Right ventricle myocardium superior (tissue), 1 donor: ENCODE results near the gene CYP26B1. TPM values are rescaled to one million over a fixed set of nuclear protein-coding genes. Genes with fewer than 3 reads are reported as not detected.

Source experiments
- ATAC-seq: fragments of 200-7000 bp; cut with Tn5 transposase; one replicate; pipeline ENCODE4 v1.9.1; 2020; ENCODE audit warnings: mild to moderate bottlenecking; ENCODE audit not compliant: poor library complexity
- DNase-seq: peaks from one replicate; pipeline ENCODE4 v3.0.0-alpha.2; 2020
- intact Hi-C: fragments of 100-400 bp; cut with DNase I; formaldehyde crosslinking; loops from one replicate; pipeline ENCODE4 v1.11.2; 2022
- total RNA-seq: library from RNA; stranded (reverse); fragmentation: NEBNext Ultra II Directional; extraction: Animal tissue kit (Norgen Biotek cat#: 25700); gene quantifications from one replicate; pipeline ENCODE4 v1.2.1, GENCODE V29; 2021
- donor health status: DM: no; HTN: yes; CAD: no; lungs with severe emphysema.

CYP26B1 gene
- total RNA-seq, 1 donor from 2014 or later, result 4.4 TPM

- DNase-seq, result peak; percentile 20
- intact Hi-C loops, result no loop called here
- ATAC-seq, result no peak
Observed at GRCh38 chr2:72134408-72134996, 13.2 kb downstream of the CYP26B1 start.

DNA sequence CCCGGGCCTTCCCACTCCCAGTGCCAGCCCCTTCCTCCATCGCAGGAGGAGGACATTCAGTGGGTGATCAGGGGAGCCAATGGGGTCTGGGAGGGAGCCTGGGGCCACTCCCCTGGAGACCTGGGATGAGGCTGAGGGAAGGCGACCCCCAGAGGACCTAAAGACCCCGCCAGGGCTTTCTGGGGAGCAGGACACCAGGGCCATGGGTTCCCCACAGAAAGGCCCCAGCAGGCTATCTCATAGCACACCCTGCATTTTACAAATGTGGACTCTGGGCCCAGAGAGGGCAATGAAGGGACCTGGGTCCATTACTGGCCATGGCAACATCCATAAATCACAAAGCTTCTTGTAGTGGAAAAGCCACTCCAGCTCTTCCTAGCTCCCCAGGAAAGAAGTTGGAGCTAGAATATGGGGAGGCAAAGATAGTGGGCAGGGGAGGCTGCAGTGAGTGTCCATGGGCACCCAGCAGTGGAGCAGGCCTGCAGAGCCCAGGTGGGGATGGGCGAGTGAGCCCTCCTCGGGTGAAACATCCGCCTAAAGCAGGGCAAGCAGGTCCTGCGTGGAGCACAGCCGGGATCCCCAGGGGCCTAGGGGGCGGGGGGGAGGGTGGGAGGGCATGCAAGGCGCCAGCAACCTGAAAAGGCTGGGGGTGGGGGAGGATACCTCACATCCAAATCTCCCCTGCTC, 13.8 kb downstream of the CYP26B1 start:
- ATAC-seq, result no peak
- intact Hi-C loops, result no loop called here
- no peak for DNase-seq

DNA sequence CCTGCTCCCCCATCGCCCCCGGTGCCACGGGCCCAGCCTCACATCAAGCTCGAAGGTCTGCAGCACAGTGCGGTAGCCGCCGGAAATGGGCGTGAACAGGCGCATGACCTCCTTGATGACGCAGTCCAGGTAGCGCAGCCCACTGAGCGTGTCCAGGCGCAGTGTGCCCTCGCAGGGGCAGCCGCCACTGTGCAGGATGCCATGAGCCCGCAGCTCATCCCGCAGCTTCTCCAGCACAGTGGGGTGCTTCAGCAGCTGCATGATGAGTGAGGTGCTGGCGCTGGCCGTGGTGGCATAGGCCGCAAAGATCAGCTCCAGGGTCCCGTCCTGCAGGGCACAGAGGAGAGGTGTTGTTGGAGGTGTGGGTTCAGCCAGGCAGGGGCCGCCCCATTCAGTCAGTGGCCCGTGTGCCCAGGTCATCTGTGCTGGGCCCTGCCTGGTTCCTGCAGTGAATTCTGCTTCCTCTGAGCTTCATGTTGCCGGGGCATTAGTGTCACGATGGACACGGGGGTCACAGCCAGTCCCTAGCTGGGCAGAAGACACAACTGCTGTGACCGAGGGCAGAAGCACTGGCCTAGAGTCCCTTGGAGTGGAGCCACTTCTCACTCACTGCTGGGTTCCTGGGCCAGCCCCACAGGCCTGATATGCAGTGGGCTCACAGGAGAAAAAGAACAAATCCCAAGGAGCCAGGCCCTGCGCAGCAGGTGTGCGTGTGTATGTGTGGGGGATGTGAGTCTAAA, 14.5 kb downstream of the CYP26B1 start:
- intact Hi-C loops, result no loop called here
- no peak for DNase-seq
- no peak for ATAC-seq

- intact Hi-C loops, result no loop called here
- ATAC-seq (no peak), DNase-seq (no peak)
Observed at GRCh38 chr2:72131916-72132841, 15.5 kb downstream of the CYP26B1 start.

DNA sequence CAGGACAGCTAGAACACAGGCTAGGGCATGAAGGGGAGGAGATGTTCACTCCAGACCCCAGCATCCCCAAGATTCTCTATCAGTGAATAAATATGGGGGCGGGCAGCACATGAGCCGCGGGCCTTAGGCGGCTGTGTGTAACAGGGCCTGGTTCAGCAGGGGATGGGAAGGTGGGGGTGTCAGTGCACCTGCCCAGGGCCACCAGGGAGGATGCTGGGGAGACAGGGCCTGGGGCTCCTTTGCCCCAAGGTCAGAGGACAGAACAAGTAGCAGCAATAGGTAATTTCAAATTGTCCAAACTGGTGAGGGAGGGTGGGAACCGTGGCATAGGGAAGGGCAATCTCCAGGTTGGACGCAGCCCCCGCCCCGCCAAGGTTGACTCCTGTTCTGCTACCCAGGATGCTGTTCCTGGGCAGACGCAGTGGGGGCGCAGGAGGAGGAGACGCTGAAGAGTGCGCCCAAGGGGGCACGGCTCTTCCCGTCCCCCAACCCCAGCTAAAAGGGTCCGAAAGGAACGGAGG, 16.2 kb downstream of the CYP26B1 start:
- DNase-seq (no peak), ATAC-seq (no peak)
- intact Hi-C loops, result no loop called here

DNA sequence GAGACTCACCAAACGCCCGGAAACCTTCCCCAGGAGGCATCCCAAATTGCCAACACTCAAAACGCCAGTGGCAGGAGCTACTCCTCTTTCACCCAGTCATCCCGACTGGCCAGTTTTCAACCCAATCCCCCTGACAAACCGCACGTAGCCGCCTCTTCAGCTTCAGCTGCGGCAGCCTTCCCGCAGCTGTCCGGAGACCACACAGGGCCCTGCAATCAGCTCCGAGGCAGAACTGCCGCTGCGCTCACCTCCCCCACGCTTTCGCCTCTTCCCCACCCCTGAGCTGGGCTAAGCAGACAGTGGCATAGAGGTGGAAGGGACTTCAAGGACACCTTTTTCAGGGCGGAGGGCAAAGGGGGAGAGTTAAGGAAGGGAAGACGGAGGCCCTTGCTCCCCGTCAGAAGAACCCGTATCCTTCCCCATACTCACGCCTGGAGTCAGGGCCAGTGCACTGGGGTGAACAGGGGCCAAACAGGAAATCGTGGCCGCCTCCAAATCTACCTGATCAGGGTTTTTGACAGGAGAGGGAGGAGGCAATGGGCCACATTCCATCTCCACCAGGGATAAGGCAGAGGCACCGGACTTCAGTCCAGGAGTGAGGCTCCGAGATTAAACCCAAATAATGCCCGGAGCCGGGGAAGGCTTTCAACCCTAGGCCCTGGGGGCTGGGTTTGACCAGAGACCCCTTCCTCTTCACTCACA, 16.9 kb downstream of the CYP26B1 start:
- intact Hi-C loops, result no loop called here
- ATAC-seq, result no peak
- DNase-seq, result no peak

GRCh38 chr2:72129681-72130340, 17.9 kb downstream of the CYP26B1 start:
- DNase-seq (no peak), ATAC-seq (no peak)
- intact Hi-C loops, result no loop called here

- ATAC-seq, result no peak
- DNase-seq, result no peak
- intact Hi-C loops, result no loop called here
Observed at GRCh38 chr2:72128843-72129227, 18.8 kb downstream of the CYP26B1 start.

- intact Hi-C loops, result no loop called here
- DNase-seq (no peak), ATAC-seq (no peak)
Observed at GRCh38 chr2:72128059-72128842, 19.4 kb downstream of the CYP26B1 start.

DNA sequence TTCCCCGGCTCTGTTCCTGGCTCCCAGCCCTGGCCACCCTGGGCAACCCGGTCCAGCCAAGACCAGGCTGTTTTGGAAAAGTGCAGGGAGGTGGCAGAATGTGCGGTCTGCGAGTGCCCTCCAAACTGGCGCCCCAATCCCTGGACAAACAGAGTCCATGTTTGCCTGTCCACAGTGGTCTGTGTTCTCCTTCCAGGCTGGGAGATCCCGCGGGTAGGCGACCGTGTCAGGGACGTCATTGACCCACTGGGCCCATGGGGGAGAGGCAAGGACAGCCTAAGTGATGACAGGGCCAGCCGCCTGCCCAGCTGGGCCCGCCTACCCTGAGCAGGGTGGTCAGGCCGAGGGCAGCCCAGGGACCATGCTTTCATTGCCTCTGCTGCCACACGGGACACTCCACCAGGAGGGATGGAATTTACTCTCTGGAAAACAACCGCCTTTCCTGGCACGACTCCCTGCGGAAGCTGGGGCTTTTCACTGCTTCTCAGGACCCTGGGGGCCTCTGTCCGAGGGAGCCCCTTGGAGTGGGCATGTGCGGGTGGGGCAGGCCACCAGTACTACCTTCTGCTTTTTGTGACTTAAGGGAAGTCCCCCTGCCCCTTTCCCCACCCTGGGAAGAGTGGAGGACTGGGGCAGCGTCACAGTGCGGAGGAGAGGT, 20.1 kb downstream of the CYP26B1 start:
- ATAC-seq (no peak), DNase-seq (no peak)
- intact Hi-C loops, result no loop called here

GRCh38 chr2:72126186-72127100, 21.2 kb downstream of the CYP26B1 start:
- intact Hi-C loops, result no loop called here
- DNase-seq (no peak), ATAC-seq (no peak)

- DNase-seq, result no peak
- intact Hi-C loops, result no loop called here
- no peak for ATAC-seq
Observed at GRCh38 chr2:72124376-72124775, 23.3 kb downstream of the CYP26B1 start.

GRCh38 chr2:72121153-72121552, 26.5 kb downstream of the CYP26B1 start:
- ATAC-seq, result no peak
- DNase-seq, result no peak
- intact Hi-C loops, result no loop called here

DNA sequence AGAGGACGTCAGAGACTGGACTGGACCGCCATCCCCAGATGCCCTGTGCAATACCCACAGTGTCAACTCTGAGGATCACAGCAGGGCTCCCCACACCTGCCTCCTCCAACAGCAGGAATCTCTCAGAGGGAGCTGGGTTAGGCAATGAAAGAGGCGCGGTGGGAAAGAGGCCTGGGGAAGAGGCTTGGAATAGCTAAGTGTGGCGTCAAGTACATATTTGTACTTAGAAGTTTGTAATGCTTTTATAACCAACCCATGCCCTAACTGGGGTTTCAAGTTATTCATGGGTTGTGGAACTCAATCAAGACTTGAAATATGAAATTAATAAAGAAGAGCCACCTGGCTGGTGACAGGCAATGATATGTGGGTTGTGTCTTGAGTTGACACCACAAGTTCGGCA, 28.7 kb downstream of the CYP26B1 start:
- ATAC-seq, result no peak
- intact Hi-C loops, result no loop called here
- no peak for DNase-seq

DNA sequence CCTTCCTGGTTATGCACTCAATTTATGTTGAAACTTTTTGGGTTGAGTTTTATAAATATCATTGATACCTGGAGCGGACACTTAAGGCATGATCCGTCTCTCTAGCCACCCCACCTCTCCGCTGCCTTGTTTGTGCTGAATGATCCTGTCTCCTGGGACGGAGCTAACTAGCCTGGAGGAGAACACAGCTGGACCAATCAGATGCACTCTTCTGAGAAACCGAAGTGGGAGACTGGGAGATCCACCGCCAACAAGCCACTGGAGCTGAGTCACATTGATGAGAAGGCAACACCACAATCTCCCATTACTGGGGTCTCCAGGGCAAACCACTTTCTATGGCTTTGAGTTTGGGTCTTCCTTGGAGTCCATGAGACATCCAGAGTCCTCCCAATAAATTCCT, 29.3 kb downstream of the CYP26B1 start:
- ATAC-seq (no peak), DNase-seq (no peak)
- intact Hi-C loops, result no loop called here

DNA sequence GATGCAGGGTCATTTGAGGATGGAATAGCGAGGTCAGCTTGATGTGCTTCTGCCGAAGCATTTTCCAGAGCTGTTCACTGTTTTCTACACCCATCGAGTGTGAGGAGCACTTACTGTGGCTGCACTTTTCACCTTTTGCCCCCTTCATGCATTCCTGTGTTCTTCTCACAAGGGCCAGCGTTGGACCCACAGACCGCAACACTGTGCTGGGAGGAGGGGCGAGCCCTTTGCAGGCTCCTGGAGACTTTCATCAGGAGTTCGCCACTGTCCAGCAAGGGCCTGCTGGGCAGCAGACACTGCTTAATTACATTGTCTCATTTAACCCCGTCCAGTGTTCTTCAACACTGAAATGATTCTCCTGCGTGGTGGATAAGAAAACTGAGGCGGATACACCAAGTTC, 29.9 kb downstream of the CYP26B1 start:
- intact Hi-C loops, result no loop called here
- no peak for DNase-seq
- no peak for ATAC-seq
